HL-60 (cell line): Measurements from ENCODE around the gene PROK1.

ENCODE experiments used
- DNase-seq, 2 experiments: peaks; one replicate each; pipeline ENCODE4 v3.0.0-alpha.2; 2010 to 2020; ENCODE audit warnings: low read depth in 1 of 2, low spot score in 1 of 2
- H3K27ac ChIP-seq: fragments of 250-450 bp; sonication (Bioruptor Pico); replicated peaks from 2 replicates; pipeline ENCODE4 v1.5.1; 2020; ENCODE audit warnings: mild to moderate bottlenecking, moderate library complexity
- H3K27me3 ChIP-seq: fragments of 250-450 bp; sonication (Bioruptor Pico); 2 replicates; pipeline ENCODE4 v1.5.1; 2021; ENCODE audit warnings: mild to moderate bottlenecking, moderate library complexity; ENCODE audit not compliant: insufficient read depth, poor library complexity, severe bottlenecking
- H3K4me3 ChIP-seq: replicated peaks from 2 replicates; pipeline ENCODE4 v1.5.1; 2011; ENCODE audit warnings: mild to moderate bottlenecking, control low read depth, low read length; ENCODE audit not compliant: insufficient read depth
- CTCF ChIP-seq: IDR thresholded peaks from one replicate; pipeline ENCODE4 v1.5.1; 2011; ENCODE audit warnings: low read length, control low read depth, inconsistent platforms; ENCODE audit not compliant: insufficient read depth
- GABPA ChIP-seq: IDR thresholded peaks from 2 replicates; pipeline ENCODE4 v1.6.1; 2012; ENCODE audit warnings: low read depth
- POLR2AphosphoS5 ChIP-seq: IDR thresholded peaks from 2 replicates; pipeline ENCODE4 v1.6.1; 2012; ENCODE audit warnings: low read depth
- REST ChIP-seq: IDR thresholded peaks from 2 replicates; pipeline ENCODE4 v1.6.1; 2012; ENCODE audit warnings: low read depth; ENCODE audit not compliant: insufficient replicate concordance
- SPI1 ChIP-seq: IDR thresholded peaks from 2 replicates; pipeline ENCODE4 v1.6.1; 2012; ENCODE audit warnings: low read depth, mild to moderate bottlenecking, borderline replicate concordance

Gene PROK1

GRCh38 chr1:110460253-110461220 lies 9.6 kb downstream of the PROK1 start:
- no peak for TF ChIP-seq SPI1
- peak; percentile 89 for TF ChIP-seq CTCF
- peak; percentile 66 to 80 for DNase-seq
- Histone ChIP-seq H3K27me3 (no peaks in the 10 kb centered on the region), H3K27ac (no peak overlapping the region), H3K4me3 (no peak overlapping the region)

GRCh38 chr1:110462093-110462492 lies 11.1 kb downstream of the PROK1 start:
- TF ChIP-seq GABPA: no peak
- no peak for TF ChIP-seq SPI1
- no peak for TF ChIP-seq REST
- no peak overlapping the region for H3K27ac ChIP-seq
- H3K27me3 ChIP-seq: no peaks in the 10 kb centered on the region

GRCh38 chr1:110462964-110463363 lies 12.0 kb downstream of the PROK1 start:
- H3K27ac ChIP-seq: no peak overlapping the region
- H3K27me3 ChIP-seq: no peaks in the 10 kb centered on the region
- no peak for DNase-seq
- no peak overlapping the region for H3K4me3 ChIP-seq
- no peak for TF ChIP-seq SPI1
- no peak for TF ChIP-seq REST
- TF ChIP-seq GABPA: no peak
- no peak for TF ChIP-seq POLR2AphosphoS5
- no peak for TF ChIP-seq CTCF

More at GRCh38 chr1:110462093-110462492, 11.1 kb downstream of the PROK1 start:
- DNase-seq: no peak
- H3K4me3 ChIP-seq: no peak overlapping the region

GRCh38 chr1:110463725-110464124 lies 12.8 kb downstream of the PROK1 start:
- H3K4me3 ChIP-seq: no peak overlapping the region
- no peak for DNase-seq
- no peak overlapping the region for H3K27ac ChIP-seq
- TF ChIP-seq GABPA: no peak
- no peak for TF ChIP-seq REST
- TF ChIP-seq CTCF: no peak
- TF ChIP-seq SPI1: no peak
- TF ChIP-seq POLR2AphosphoS5: no peak
- H3K27me3 ChIP-seq: no peaks in the 10 kb centered on the region
